LNCAP (cell line): ENCODE data around the gene NRROS.

ENCODE experiments used
- TF ChIP-seq, protein P1 (sequence below): fragments of 450-650 bp; IDR thresholded peaks from 2 replicates; pipeline ENCODE4 v1.5.1; 2017; ENCODE audit warnings: mild to moderate bottlenecking

Gene NRROS

GRCh38 chr3:196604548-196604947 is 34.9 kb upstream of the NRROS start:
- TF ChIP-seq, protein P1, sequence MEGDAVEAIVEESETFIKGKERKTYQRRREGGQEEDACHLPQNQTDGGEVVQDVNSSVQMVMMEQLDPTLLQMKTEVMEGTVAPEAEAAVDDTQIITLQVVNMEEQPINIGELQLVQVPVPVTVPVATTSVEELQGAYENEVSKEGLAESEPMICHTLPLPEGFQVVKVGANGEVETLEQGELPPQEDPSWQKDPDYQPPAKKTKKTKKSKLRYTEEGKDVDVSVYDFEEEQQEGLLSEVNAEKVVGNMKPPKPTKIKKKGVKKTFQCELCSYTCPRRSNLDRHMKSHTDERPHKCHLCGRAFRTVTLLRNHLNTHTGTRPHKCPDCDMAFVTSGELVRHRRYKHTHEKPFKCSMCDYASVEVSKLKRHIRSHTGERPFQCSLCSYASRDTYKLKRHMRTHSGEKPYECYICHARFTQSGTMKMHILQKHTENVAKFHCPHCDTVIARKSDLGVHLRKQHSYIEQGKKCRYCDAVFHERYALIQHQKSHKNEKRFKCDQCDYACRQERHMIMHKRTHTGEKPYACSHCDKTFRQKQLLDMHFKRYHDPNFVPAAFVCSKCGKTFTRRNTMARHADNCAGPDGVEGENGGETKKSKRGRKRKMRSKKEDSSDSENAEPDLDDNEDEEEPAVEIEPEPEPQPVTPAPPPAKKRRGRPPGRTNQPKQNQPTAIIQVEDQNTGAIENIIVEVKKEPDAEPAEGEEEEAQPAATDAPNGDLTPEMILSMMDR: no peak

DNA sequence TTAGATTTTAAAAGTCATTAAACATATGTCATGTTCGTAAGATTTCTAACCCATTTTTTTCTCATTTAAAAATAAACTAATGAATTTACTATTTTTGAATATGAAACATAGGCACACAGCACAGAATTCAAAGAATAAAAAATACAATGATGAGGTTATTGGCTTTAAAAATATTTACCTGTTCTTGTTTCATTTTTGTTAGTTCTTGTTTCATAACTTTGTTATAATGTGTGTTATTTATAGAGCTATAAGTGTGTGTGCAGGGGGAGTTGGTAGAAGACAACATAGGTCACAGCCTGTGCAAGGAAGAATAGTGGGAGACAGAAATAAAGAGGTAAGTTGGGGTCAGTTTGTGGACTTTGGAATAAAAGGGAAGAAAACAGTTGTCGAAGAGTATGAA is 30.8 kb upstream of the NRROS start:
- TF ChIP-seq, protein P1: no peak

DNA sequence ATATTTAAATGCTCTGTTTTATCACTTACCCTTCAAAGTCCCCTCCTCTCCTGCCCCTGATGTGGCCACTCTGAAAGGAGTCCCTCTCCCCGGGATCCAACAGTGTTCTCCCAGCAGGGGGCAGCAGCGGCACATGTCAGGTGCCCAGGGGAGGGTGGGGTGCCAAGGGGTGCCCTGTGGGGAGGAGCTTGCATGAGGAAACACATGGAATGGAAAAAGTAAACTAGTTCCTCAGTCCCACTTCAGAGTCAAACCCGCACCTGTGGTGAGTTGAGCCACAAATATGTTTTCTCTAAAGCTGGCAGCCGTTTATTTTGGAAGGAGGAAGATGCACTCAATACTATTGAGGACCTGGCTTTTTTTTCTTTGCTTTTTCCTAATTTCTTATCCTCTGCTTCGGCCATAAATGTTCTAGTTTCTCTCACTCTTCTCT is 30.1 kb upstream of the NRROS start:
- TF ChIP-seq, protein P1: peak; percentile 83

- TF ChIP-seq, protein P1: no peak
These were observed 29.5 kb upstream of the NRROS start for GRCh38 chr3:196609805-196610515.

- TF ChIP-seq, protein P1: no peak
These were observed 27.6 kb upstream of the NRROS start for GRCh38 chr3:196611761-196612483.

GRCh38 chr3:196617256-196617655 is 22.2 kb upstream of the NRROS start:
- TF ChIP-seq, protein P1: no peak

- TF ChIP-seq, protein P1: no peak
These were observed 20.3 kb upstream of the NRROS start for GRCh38 chr3:196619223-196619622.
